Measurements from ENCODE around the gene SEPTIN10.

SEPTIN10 gene

DNA sequence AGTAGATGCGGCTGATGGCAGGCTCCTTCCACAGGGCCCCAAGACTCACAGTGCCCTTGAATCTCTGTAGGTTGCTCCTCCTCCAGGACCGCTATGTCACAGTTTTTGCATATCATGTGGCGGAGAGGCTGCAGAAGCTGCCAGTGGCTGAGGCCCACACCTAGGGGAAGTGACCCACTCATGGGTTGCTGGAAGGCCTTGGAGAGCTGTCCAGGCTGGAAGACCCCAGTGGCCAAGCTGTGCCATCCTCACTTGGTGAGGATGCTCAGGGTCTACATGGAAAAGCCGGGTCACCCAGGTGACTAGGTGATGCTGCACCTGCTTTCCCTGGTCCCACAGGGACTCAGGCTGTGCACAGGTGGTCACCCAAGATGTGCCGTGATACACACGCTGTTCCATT lies 90.6 kb downstream of the SEPTIN10 start:
- no peak for DNase-seq (ENCODE audit: low spot score)

DNA sequence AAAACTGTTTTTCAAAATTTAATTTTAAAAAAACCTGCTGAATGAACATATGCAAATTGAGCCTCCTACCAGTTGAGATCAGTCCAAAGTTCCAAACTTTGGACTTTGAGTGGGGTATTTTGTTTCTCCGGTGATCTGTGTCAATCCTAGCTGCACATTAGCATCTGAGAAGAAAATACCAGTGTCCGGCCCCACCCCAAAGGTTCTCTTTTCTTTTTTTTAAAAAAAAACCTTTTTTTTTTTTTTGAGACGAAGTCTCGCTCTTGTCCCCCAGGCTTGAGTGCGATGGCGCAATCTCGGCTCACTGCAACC lies 91.7 kb downstream of the SEPTIN10 start:
- DNase-seq (ENCODE audit: low spot score) = no peak

DNA sequence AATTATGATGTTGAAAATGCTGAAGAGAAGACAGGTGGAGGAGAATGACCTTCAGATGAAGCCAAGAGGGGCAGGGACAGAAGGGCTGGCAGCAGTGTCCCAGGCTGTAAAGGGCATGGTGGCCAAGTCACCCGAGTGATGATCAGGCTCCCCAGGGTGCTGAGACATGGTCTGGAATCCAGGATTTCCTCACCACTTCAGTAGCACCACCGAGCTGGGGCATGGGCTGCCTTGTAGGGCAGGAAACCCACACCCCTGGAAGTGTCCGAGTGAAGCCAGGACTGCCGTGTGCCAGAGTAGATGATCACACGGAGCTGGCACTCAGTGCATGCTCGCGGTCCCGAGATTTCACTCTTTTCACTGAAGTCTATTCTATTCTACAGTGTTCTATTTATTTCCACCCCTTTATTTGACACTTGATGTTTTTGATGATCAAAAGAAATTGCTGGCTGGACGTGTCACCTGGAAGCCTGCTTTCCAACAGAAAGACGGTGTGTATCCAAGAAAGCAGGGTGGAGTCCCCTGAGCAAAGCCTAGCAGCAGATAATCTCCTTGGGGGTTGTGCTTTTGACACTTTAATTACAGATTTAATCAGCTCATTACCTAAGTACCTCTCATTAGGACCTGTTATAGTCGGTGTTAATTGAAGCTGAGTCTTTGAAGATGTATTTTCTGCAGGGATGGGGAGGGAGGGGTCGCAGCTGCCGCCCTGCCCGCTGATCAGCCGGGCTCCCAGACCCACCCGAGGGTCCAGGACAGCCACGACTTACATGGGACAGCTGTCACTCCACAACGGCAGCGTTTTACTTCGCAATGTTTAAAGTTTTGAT lies 92.3 kb downstream of the SEPTIN10 start:
- DNase-seq (ENCODE audit: low spot score) = no peak

DNA sequence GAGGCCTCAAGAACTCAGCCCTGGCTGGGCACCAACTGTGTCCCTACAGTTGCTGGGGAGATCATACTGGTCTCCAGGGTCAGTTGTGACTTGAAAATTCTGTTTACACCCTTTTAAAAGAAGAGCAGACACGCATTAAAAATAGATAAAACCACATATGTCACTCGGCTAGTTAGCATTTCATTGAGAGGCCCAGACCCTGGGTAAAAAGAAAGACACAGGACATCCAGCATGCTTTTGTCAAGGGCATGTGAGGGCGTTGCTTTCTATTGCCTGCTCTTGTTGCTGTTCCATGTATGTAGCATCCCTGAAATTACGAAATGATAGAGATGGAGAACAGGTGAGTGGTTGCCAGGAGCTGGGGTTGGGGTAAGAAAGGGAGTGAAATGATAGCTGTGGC lies 94.3 kb downstream of the SEPTIN10 start:
- DNase-seq (ENCODE audit: low spot score) = no peak

DNA sequence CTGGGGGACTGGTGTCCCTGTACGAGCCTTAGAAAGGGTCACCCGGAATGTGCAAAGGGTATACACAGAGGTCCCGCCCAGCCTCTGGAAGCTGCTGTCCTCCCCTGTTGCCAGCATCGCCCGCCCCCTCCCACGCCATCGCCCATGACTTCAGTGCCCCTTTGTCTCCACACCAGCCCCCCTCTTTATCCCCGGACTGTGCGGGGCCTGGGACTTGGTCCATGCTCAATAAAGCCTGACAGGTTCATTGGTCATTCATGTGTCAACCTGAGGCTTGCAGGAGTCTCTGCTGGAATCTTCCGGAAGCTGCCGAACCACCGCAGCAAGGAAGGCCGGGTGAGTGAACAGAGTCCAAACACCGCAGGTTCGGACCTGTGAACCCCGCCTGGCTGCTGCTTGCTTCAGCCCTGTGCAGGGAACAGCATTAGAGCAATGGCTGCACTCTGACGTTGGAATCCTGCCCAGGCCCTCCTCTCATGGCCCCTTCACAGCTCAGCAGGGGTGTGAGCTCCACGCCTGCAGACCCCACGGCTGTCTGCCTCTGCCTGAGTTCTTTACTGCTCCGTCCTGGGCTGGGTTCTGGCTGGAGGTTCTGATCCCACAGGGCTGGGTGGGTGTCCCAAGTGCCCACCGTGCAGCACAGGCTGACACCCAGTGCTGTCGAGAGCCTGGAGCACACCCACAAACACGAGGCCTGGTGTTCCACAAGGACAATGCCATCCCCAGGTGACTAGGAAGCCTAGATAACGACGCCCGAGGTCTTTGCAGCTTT lies 96.5 kb downstream of the SEPTIN10 start:
- DNase-seq (ENCODE audit: low spot score) = no peak

DNA sequence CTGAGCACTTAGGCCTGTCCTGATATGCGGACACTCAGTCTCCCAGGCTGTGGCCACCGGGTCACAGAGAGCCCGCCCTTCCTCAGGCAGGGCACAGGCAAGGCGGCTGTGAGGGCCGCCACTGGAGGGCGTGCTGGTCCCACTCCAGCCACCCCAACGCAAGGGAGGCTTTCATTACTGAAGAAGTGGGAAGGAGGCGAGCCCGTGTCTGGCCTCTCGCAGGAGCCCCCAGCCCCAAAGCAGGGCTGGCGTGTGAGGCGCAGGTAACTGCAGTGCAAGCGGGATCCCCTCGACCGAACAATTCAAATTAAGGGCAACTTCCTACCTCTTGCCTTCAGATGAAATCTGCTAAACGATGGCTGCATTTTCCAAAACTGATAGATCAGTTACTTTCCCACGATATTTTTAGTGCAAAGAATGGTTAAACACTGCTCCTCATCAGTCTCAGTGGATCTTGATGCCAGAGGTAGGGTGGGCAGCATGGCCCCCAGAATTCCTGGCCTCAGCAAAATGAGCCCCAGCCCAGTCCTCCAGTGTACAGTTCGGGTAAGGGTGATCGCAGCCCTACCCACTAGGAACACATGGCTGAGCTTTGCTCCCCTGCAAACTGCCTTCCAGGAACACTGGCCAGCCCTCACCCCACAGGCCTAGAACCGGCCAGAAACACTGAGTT lies 97.2 kb downstream of the SEPTIN10 start:
- peak; percentile 65 for DNase-seq (ENCODE audit: low spot score)

DNA sequence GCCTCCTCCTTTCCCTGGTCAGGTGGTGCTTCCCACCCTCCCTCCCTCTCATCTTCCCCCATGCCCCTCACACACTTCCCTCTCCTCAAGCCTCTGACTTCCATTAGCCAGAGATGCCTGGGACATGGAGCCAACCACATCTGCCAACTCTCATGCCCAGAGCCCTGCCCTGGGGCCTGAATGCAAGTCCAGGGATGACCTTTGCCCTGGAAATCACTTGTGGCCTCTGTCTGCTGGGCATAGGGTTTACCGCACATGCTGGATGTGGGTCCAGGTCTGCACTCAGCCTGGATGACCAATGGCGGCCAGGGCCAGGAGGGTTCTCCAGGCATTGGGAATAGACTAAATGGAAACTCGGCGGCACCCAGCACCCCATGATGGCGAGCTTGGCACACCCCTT lies 98.9 kb downstream of the SEPTIN10 start:
- DNase-seq (ENCODE audit: low spot score) = no peak

DNA sequence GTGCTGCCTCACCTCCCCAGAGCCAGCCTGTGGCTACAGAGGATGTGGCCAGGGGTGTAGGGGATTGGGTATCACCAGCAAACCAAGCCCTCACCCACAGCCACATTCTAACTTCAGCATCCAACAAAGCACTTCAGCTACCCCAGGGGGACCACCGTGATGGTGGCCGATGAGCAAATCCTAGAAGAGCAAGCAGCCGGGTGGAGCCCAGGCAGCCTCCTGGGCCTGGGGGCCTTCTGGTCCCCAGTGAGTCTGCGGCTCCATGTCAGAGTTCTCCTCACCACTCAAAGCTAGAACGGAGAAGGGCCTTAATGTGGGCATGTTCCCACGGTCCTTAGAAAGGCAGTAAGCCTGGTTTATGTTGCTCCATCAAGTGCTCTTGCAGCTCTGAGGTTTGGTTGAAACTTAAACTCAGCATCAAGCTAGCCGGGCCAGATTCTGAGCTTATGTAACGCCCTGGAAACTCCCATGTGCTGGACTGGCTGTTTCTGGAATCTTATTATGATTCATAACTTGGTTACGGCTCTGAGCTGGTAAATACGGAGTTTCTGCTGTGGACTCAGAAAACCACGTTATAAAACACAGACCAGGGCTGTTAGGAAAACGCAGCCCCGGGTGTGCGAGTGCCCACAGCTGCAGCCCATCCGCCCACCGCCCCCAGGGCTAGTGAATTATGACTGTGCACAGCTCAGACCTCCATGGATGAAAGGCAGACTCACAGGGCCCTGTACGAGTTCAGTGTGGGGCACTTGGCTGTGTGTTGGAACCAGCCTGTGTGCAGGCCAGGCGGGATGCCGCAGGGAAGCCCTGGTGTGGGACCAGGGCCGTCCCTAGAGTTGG lies 99.8 kb downstream of the SEPTIN10 start:
- DNase-seq (ENCODE audit: low spot score) = no peak

DNA sequence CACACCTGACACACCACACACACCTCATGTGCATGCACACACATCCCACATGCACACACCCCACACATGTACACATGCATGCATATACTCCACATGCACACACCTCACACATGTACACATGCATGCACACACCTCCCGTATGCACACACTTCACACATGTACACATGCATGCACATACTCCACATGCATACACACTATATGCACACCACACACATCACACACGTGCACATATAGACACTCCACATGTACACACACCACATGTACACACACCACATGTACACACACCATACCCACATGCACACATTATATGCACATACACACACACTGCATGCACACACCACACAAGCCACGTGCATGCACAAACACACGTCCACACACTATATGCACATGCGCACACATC lies 100.5 kb downstream of the SEPTIN10 start:
- DNase-seq (ENCODE audit: low spot score) = no peak

DNA sequence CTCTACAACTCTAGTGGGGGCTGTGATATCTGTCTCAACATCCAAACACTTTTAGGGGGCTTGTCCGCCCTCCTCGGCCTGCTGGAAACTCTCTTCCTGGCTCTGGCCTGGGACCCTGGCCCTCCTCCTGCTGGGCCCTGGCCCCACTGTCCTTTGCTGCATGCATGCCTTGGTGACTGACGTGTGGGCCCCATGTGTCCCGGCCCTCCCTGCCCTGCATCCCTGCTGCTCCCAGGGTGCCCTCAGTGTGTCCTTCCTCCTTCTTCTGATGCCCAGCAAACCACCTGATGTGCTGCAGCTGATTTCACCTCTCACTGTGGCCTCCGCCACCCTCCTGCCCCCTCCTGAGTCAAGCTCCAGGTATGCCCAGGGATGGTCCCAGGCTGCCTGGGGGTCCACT lies 101.7 kb downstream of the SEPTIN10 start:
- no peak for DNase-seq (ENCODE audit: low spot score)

DNA sequence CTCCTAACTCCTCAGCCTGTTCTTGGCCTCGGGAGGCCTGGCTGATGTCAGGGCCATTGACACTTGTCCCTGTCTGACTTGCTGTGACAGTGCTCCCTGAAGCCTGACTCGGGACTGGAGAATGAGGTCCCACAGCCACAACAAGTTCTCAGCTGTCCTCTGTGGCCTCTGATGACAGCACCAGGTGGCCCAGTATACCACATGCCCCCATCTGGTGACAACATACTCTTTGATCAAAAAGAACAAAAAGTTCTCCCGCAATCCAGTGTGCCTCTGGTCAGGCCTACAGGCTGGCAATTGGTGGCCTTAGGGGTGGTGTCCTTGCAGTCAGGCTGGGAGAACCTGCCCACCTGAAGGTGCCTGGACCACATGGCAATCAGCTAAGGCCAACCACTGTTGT lies 102.6 kb downstream of the SEPTIN10 start:
- DNase-seq (ENCODE audit: low spot score) = no peak

DNA sequence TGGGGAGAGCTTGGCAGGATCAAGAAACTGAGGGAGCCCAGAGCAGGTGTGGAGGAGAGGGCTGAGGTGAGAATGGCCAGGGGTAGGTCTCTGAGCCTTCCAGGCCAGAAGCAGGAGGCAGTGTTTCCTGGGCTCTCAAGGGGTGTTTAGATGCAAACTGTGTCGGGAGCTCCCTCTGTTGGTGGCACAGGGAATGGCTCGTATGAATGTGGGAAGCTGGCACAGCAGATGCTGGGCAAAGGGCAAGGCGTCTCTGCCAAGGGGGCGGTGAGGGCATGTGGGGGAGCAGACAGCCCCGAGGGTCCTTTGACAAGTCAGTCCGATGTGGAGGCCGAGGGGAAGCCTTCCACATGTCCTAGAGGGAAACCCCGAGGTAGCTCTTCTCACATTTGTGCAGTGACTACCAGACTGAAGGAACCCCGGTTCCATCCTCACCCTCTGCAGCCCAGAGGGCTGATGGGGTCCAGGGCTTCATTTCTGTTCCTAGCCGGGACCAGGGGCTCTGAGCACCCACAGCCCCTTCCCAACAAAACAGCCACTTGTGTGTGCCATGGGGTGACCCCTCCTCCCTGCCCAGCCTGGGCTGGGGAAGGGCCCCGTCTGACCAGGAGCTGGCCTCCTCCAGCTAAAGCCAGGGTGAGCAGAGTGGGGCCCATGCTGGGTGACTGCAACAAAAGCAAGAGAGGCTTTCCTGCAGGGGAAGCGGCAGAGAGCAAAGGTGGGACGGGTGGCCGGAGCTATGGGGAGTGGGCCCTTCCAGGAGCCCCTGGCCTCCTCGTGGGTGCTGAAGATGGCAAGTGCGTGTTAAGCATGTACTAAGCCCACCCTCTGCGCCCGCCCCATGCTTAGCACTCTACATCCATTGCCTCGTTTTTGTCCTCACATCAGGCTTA lies 103.4 kb downstream of the SEPTIN10 start:
- peak; percentile 72 for DNase-seq (ENCODE audit: low spot score)

DNA sequence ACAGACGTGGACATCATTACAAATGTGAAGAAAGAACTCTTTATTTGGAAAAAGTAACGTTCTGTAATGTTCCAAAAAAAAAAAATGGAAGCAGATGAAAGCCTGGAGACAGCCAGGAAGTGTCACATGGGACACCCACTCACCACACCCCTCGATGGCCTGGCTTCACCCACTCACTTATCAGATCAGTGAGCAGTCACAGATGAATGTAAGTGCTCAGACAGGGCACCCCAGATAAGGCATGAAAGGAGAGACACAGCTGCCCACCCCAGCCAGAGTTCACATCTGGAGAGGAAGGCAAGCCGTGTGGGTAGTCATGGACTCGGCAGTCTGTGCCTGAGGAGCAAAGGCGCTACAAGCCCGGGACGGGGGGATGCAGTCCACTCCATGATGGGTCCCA lies 105.2 kb downstream of the SEPTIN10 start:
- peak; percentile 46 for DNase-seq (ENCODE audit: low spot score)

DNA sequence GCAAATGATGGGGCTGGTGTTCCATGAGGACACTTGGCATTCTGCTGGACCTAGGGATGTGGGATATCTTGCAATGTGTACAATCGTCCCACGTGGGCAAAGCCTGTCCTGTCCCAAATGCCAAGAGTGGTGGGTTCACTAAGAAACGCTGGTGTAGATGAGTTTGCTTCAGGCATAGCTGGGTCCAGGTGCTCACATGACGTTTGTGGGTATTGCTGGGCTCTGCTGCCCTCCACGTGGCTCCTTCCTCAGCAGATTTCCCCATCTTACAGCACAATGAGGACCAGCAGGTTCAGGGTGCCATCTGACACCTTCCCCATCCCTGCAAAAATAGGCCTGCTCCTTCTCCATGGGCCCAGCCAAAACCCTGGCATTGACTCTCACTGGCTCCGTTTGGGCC lies 105.9 kb downstream of the SEPTIN10 start:
- DNase-seq (ENCODE audit: low spot score) = no peak

DNA sequence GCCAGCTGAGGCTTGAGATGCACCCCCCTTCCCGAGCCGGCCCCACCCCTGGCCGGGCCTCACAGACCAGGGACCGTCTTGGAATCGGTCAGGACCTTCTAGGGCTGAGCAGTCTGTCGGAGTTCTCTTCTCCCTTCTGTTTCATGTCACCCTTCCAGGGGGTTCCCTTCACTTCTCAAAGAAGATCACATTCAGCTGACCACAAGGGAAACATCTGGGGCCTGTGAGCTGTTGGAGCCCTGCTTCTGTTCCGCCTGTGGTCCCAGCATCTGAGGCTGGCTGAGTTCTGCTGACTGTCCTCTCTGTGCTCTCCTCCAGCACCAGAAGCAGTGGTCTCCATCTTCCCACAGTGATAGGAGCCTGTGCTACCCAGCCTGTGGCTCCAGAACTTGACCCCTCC lies 106.5 kb downstream of the SEPTIN10 start:
- DNase-seq (ENCODE audit: low spot score) = no peak

DNA sequence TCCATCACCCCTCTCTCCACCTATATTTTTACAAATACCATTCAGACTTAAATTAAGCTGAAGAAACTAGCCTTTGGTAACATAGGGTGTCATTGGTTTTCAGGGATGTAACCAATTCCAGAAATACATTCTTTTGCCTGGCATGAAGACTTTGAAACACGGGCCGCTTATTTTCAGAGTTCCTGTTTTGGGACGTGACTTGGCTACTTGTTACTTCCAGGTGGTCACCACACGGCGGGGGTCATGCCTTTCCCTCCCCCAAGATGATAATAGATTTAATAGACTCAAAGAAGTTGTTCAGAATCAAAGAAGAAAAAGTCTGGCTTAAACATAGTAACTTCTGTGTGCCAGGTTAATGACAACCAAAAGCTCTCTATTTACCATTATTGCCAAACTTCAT lies 110.6 kb downstream of the SEPTIN10 start:
- no peak for DNase-seq (ENCODE audit: low spot score)

DNA sequence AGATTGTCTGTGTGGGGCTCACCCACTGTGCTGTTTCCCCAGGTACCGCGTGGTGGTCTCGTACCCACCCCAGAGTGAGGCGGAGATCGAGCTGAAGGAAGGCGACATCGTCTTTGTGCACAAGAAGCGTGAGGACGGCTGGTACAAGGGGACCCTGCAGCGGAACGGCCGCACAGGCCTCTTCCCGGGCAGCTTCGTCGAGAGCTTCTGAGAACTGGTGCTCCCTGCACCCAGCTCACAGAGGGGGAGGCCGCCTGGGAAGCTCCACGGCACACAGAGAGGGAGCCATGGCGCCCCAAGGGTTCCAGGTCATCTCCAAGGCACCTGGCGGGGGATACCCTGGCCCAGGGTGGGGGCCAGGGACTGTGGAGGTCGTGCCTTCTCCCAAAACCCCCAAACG lies 112.3 kb downstream of the SEPTIN10 start:
- no peak for DNase-seq (ENCODE audit: low spot score)

DNA sequence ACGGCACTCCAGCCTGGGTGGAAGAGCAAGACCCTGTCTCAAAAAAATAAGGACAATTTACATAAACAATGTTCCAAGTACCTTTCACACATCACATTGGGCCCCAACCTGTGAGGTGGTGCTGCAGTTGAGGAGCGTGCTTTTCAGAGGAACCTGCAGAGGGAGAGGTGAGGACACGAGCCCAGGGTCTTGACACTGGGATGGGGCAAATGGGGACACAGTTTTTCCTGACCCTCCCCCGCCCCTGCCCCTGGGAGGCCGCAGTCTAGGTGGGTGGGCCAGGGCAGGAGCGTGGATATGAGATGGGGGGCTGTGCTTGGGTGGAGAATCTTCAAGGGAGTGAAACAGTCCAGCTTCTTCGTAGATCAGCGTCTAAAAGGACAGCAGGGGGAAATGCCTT lies 112.9 kb downstream of the SEPTIN10 start:
- DNase-seq (ENCODE audit: low spot score) = no peak

DNA sequence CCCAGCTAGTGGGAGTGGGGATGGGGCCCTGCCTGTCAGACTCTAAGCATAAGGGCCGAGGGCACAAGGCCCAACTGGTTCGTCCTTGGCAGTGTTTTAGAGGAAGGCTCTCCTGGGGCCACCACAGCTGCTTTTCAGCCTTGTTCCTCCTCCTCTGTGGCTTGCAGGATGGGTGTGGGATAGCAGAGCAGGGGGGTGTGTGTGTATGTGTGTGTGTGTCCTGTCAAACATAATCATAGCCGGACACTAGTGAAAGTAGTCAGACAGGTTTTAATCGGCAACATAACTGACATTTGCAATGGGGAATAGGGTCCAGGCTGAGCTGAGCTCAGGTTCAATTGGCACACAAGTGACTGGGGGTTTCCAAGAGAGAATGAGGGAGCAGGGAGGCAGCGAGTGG lies 114.2 kb downstream of the SEPTIN10 start:
- no peak for DNase-seq (ENCODE audit: low spot score)

DNA sequence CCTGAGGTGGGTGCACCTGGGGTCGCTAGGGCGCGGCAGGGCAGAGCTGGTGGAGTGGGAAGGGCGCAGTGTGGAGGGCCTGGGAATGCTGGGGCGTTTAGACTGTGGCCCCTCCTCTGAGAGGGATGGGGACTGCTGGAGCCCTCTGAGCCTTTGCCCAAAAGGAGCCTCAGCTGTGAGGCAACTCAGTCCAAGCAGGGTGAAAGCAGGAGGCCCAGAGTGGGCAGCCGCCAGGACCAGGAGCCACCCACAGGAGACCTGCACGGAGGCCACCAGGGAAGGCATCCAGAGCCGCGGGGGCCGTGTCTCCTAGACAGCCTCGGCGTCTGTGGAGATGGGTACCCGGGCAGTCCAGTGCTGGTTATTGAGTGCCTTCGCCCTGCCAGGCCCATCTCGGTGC lies 114.9 kb downstream of the SEPTIN10 start:
- no peak for DNase-seq (ENCODE audit: low spot score)
